GM18907 (cell line): ENCODE data around the gene ERF.

Experiments used
- ATAC-seq: cut with Tn5 transposase; IDR thresholded peaks from one replicate; pipeline ENCODE4 v1.9.1; 2021; ENCODE audit warnings: mild to moderate bottlenecking, moderate library complexity; ENCODE audit not compliant: unreplicated experiment

The ERF gene

GRCh38 chr19:42255766-42256745 is 1.1 kb upstream of the ERF start:
- no peak for ATAC-seq

DNA sequence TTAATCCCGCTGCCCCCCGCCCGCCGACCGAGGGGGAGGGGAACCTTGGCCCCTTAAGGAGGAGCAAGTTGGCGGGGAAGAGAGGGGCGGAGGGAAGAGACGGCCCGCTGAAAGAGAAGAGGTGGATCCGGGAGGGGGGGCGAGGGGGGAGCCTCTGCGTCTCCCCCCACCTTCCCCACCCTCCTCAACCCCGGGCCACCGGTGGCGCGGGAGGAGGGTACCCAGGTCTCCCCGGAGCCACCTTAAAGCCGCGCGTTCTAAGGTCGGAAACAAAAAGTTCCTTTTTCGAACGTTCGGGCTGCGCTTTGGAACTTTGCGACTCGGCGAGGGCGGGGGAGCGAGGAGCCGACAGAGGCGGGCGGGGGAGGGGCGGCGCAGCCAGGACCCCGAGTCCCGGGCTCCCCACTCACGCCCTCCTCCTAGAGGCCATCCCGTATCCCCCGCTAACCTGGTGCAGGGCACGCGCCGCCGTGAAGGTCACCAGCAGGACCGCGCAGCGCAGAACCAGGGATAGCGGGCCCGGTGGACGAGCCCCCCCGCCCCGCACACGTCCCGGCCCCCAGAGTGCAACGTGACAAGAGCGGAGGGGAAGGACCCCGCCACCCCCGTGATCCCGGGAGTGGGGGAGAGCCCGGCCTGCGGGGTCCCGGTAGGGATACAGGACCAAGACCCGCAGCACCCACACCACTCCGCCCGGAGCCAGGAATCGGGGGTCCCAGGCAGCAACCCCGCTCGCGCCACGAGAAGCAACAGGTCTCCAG is 659 bp downstream of the ERF start:
- peak; percentile 27 for ATAC-seq

GRCh38 chr19:42253245-42254088 is 1.5 kb downstream of the ERF start:
- ATAC-seq, result peak; percentile 17

DNA sequence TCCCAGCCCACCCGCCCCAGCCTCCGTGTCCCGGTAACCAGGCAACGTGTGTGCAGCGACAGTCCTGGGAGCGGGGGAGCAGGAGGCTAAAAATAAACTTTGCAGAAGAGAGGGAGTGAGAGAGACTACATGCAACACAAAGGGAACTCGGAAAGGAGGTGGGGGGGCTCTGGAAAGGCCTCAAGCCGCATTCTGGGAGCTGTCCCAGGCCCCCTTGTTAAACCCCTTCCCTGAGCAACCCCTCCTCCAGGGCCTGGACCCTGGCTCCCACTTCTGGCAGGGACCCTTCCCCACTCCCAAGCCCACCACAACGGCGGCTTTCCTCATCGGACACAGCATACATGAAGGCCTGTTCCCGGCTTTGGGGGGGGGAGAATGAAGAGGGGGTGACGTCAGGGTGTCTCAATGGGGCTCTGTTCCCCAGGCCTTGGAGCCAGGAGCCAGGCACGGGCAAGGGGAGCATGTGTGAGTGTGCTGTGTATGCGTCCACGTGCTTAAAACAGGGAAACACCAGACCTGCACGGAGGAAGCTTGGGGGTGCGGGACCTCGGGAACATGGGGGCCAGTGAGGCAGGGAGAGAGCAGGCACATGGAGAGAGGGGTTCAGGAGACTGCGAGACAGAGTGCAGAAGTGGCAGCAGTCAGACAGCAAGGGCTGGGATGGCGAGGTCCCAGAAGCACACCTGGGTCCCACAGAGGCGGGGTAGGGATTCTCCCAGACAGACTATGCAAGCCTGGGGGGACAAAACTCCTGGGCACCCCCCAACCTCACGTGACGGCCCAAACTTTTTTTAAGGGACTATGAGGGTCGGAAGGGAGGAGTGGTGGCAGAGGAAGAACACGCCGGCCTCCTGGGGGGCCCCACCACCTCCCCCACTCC is 2.3 kb downstream of the ERF start:
- no peak for ATAC-seq

DNA sequence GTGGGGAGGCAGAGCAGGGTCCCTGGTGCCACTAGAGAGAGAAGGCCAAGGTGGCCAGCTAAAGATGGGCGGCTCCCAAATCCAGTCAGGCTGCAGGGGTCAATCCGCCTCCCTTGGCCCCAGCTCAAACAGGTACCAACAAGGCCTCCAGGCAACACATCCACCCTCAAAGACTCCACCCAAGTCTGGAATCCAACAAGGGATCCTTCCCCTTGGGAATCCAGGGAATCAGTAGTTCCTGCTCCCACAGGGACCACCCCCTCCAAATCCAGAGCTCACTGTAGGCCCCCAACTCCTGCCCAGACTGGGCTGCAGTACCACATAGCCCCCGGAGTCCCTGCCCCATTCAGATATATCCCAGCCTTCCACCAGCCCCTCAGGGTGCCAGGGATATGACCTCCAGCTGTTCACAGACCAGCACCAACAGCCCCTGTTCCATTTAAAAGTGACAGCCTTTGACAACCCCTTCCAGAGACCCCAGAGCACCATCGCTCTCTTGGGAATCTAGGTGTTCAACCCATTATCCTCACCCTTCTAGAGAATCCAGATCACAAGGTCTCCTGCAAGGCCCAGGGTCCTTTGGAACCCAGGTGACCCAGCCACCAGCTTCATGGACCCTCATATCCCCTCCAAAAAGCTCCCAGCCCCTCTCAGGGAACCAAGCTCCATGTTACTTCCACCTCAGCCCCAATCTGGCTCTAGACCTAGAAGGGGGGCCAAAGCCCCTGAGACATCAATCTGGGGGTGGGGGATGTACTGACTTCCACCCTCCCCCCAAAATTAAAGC is 3.2 kb downstream of the ERF start:
- no peak for ATAC-seq

- no peak for ATAC-seq
Observed at GRCh38 chr19:42250666-42251531, 4.0 kb downstream of the ERF start.

GRCh38 chr19:42250183-42250665 is 4.7 kb downstream of the ERF start:
- no peak for ATAC-seq

- ATAC-seq, result no peak
Observed at GRCh38 chr19:42249769-42250168, 5.2 kb downstream of the ERF start.

DNA sequence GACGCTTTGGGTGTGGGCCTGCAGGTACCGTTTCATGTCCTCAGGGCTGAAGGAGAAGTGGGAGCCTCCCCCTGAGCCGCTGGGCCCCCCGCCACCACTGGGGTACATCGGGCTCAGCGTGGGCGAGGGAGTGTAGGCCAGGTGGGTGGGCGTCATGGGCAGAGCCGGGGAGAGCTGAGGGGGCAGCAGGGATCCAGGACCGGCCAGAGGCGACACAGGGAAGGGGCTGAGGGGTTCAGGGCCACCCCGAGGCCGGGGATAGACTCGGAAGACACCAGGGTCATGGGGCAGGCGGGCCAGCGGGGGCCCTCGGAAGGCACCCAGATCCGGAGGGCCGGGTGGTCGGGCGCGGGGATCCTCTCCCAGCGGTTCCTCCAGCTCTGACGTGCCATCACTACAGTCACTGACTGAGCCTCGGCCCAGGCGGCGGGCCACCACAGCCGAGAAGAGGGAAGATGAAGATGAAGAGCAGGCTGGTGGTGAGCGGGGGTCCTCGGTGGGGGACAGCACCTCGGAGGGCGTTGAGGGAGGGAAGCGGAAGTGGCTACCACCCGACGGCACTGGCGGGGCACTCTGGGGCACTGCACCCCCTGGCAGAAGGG is 5.7 kb downstream of the ERF start:
- no peak for ATAC-seq

- ATAC-seq, result no peak
Observed at GRCh38 chr19:42248270-42249148, 6.4 kb downstream of the ERF start.

GRCh38 chr19:42247640-42248199 is 7.2 kb downstream of the ERF start:
- no peak for ATAC-seq

DNA sequence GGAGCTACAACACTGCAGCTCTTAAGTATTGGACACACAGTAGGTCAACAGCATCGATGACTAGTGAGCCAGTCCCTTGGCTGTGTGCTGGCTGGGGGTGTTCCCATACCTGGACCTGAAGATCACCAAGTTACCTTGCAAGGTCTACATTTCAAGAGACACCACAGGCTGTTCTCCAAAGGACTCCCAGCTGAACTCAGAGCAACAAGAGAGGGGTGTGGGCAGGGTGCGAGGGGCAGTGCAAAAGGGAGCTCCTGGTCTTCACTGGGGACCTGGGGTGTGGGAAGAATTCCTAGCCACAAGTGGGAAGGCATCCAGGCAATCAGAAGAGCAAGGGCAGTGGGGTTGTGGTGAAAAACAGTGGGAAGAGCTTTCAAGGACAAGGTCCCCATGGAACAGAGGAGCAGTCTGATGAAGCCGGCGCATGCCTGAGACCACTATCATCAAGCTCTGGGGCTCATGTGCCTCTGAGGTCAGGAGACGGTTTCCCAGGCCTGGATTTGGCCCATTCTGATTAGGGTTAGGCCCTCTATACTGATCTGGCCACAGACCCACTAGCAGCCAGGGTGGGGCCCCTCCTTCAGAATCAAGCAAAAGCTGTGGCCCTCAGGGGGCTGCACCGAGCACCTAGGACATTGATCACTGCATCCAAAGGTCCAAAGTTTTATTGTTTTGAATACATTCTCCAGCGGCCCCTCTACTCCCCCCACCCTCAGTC is 7.8 kb downstream of the ERF start:
- ATAC-seq, result no peak

DNA sequence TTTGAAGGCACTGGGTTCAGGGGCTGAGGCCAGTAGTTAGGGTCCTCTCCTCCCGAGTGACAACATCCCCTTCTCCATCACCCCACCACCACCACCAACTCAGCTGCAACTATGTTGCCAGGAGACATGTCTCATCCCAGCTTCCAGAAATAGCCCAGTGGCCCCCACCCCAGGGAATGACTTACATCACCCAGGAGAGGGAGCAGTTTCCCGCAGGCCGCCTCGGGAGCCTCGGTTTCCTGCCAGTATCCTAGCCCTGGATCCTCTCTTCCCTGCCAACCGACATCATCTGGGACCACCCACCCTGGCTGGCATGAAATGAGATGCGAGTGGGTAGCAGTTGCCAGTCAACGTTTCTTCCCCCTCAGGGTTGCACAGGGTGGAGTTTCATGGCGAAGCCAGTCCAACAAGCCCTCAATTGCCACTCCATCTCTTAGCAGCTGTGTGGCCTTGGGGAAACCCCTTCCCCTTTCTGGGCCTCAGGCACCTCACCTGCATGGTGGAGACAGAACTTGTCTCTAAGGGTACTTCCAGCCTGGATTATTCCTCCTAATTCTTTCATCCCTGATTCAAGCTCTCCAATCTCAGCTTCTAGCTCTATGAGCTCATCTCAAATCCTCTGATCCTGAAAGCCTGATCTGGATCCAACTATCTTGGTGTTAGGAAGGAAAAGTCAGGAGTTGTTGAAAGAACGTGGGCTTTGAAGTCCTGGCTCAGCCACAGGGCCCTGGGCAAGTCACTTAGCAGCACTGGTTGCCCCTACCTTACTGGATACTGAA is 8.6 kb downstream of the ERF start:
- ATAC-seq, result no peak

DNA sequence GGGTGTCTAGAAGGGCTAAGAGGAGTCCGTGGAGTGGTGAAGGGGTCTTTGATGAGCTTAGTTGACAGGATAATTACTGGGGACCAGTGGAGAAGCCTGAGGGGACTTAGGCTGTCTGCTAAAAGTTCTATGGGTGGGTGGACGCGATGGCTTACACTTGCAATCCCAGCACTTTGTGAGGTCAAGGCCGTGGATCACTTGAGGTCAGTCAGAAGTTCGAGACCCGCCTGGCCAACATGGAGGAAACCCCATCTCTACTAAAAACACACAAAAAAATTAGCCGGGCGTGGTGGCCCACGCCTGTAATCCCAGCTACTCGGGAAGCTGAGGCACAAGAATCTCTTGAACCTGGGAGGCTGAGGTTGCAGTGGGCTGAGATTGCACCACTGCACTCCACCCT is 9.7 kb downstream of the ERF start:
- ATAC-seq, result no peak
